GM18909 (cell line): ENCODE data around the gene COPS3.
A peak's percentile ranks its signal among the peaks of the same experiment; 100 is the strongest.

Experiments used
- ATAC-seq: cut with Tn5 transposase; IDR thresholded peaks from one replicate; pipeline ENCODE4 v1.9.1; 2021; ENCODE audit warnings: mild to moderate bottlenecking; ENCODE audit not compliant: unreplicated experiment, poor library complexity

COPS3 gene

DNA sequence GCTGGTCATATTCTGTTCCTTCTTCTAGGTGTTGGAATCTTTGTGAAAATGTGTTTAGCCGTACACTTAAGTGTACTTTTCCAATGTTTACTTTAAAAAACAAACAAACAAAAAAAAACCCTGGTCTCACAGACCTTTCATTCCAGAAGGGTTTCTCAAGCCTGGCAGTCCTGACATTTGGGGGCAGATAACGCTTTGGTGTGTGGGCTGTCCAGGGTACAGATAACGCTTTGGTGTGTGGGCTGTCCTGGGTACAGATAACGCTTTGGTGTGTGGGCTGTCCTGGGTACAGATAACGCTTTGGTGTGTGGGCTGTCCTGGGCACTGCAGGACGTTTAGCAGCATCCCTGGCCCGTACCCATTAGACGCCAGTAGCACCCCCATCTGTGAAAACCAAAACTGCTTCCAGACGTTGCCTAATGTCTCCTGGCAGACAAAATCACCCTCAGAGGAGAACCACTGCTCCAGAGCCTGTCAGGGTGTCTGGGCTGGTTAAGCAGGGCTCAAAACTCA is 28.8 kb downstream of the COPS3 start:
- ATAC-seq = no peak

- no peak for ATAC-seq
Measured at GRCh38 chr17:17246879-17247278, 34.2 kb downstream of the COPS3 start.

DNA sequence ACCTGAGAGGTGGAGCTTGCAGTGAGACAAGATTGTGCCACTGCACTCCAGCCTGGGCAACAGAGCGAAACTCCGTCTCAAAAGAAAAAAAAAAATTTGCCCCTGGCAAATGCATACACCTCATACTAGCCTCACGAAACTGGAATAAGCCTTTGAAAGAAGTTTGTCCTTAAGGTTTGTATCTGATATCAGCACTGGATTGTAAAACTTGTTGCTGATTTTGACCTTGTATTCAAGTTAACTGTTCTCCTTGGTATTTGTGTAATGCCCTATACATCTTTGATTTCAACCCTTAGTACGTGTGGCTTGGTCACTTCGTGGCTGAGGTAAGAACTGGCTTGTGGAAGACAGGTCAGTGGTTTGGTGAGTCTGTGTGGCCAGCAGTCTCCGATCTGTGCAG is 37.9 kb downstream of the COPS3 start:
- no peak for ATAC-seq

- ATAC-seq = no peak
Measured at GRCh38 chr17:17242246-17242645, 38.8 kb downstream of the COPS3 start.

- ATAC-seq = no peak
Measured at GRCh38 chr17:17241656-17242055, 39.4 kb downstream of the COPS3 start.

- ATAC-seq = no peak
Measured at GRCh38 chr17:17239832-17240231, 41.2 kb downstream of the COPS3 start.

DNA sequence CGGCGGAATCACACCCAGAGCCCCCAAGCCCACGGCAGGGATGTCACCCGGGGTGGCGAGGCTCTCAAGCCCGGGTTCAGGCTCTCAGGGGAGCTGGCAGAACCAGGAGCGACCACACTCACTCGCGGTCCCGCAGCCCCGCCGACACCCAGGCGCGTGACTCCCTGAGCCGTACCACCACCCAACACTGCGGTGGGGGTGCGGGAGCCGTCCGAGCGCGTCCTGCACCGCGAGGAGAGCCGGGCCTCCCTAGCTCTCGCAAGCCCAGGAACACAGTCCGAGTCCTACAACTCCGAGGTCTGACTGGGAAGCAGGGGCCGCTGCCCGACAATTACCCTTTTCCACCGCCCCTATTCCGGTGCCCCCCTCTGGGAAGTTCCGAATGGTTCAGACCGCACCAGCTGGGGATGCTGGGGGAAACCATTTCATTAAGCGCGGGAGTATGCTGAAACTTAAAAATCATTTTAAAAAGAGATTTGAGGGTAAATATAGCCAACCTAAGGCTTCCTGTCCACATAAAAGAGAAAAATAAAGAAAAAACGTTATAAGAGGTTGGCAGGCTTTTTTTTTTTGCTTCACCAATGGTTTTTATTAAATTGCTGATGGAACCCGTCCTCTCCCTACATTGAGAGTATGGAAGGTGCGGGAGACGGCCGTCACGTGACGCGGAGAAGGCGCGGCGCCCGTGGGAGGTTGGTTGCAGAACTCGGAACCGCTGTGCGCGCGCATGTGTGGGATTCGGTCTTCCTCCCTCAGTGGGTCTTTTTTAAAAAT is 43.8 kb downstream of the COPS3 start, which contains the start of gene FLCN:
TSS of gene FLCN (minus strand) at position 143 of the 774 bp plus-strand sequence. CDS start 9,031 bp downstream, outside the sequence.
- peak; percentile 84 for ATAC-seq

- ATAC-seq = peak; percentile 33
Measured at GRCh38 chr17:17236295-17237025, 44.6 kb downstream of the COPS3 start.

GRCh38 chr17:17235212-17236174 is 45.6 kb downstream of the COPS3 start:
- ATAC-seq = no peak

DNA sequence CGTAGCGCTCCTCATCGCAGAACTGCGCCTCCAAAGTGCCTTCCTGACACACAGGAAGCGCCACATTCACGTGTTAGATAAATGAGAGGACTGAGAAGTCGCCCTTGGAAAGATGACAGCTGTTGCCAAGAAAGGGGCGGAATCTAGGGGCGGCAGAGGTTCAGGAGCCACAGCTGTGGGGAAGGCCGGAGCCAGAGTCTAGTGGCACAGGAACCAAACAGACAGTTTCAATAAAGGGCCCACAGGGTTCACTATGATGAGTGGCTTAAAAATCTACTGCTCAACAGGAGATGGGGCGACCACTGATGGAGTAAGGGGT is 48.8 kb downstream of the COPS3 start:
- no peak for ATAC-seq

GRCh38 chr17:17231621-17232302 is 49.3 kb downstream of the COPS3 start:
- no peak for ATAC-seq

- no peak for ATAC-seq
Measured at GRCh38 chr17:17229416-17230384, 51.3 kb downstream of the COPS3 start.

- ATAC-seq = no peak
Measured at GRCh38 chr17:17228521-17229279, 52.3 kb downstream of the COPS3 start.

- ATAC-seq = no peak
Measured at GRCh38 chr17:17227608-17228520, 53.2 kb downstream of the COPS3 start.

DNA sequence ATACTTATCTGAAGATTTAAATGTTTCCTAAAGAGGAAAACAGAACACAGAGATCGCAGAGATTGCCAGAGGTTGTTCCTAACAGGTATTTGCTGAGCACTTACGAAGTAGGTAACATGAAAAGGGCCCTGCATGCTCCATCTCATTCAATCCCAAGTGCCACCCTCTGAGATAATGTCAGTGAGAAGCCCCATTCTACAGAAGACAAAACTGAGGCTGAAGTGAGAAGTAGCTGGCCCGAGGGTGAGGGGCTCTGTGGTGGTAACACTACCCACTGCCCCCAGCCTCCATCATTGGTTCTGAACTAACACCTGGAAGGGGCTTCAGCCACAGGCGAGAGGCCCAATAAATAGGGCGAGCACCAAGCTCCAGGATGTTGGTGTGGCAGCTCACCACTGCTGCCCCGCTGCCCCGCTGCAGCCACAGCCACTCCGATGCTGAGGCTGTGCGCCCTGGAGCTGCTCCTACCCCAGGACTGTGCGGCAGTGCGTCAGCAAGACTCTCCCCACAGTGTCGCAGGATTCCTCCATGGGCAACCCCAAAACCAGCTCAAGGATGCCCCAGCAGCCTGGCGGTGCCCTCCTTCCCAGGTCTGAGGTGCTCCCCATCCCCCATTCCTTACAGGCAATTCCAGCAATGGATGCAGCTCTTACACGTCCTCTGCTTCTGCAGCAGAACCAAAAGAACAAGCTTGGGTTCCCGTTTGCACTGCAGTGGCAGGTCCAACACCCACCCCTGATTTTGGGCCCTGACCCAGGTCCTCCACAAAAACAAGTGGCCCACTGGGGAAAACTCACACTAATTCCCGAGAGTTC is 54.4 kb downstream of the COPS3 start:
- ATAC-seq = no peak

DNA sequence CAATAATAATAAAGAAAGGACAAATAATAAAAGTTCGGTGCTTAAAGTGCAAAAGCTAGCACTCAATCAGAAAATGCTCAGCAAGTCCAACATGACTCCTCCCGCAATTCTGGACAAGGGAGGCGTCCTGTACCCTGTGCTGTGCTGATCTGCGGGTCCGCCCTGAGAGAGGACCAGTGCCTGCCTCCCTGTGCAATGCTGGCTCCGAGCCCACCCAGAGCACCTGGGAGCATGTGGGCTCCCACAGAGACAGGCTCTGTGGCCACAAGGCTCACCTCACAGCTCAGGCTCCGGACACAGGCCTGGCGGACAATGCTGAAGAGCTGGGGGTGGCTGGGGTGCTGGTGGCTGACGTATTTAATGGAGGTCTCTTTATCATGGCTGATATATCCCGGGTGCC is 55.1 kb downstream of the COPS3 start:
- ATAC-seq = no peak
